BLaER1 (cell line): ENCODE results near the gene GALNT10.

Experiments used
- H3K27ac ChIP-seq: shearing (Covaris generic); formaldehyde crosslinking; 2 replicates; pipeline ENCODE4 v1.8.1; 2022
- H3K27me3 ChIP-seq: shearing (Covaris generic); formaldehyde crosslinking; 2 replicates; pipeline ENCODE4 v1.8.1; 2022
- H3K36me3 ChIP-seq: shearing (Covaris generic); formaldehyde crosslinking; 2 replicates; pipeline ENCODE4 v1.8.1; 2022
- H3K4me1 ChIP-seq: shearing (Covaris generic); formaldehyde crosslinking; 2 replicates; pipeline ENCODE4 v1.8.1; 2022
- H3K4me2 ChIP-seq: shearing (Covaris generic); formaldehyde crosslinking; 2 replicates; pipeline ENCODE4 v1.8.1; 2022
- H3K4me3 ChIP-seq: shearing (Covaris generic); formaldehyde crosslinking; 2 replicates; pipeline ENCODE4 v1.8.1; 2022
- H3K9ac ChIP-seq: shearing (Covaris generic); formaldehyde crosslinking; 2 replicates; pipeline ENCODE4 v1.8.1; 2022
- H3K9me3 ChIP-seq: shearing (Covaris generic); formaldehyde crosslinking; 2 replicates; pipeline ENCODE4 v1.8.1; 2022
- H4K20me1 ChIP-seq: shearing (Covaris generic); formaldehyde crosslinking; 2 replicates; pipeline ENCODE4 v1.8.1; 2022
- Cebpa-rat ChIP-seq: shearing (Covaris generic); IDR thresholded peaks from 2 replicates; pipeline ENCODE4 v1.8.1; 2022

GALNT10 gene

GRCh38 chr5:154313360-154314017 lies 123.0 kb downstream of the GALNT10 start:
- no peaks in the 10 kb centered on the region for H4K20me1 ChIP-seq
- TF ChIP-seq Cebpa-rat: no peak
- no peak overlapping the region for H3K9ac ChIP-seq
- H3K27ac ChIP-seq: no peak overlapping the region
- no peak overlapping the region for H3K4me3 ChIP-seq
- H3K4me1 ChIP-seq: no peaks in the 10 kb centered on the region
- H3K4me2 ChIP-seq: no peak overlapping the region
- H3K9me3 ChIP-seq: no peaks in the 10 kb centered on the region
- no peaks in the 10 kb centered on the region for H3K36me3 ChIP-seq
- no peaks in the 10 kb centered on the region for H3K27me3 ChIP-seq

- Histone ChIP-seq H3K9ac (no peak overlapping the region), H3K27me3 (no peaks in the 10 kb centered on the region), H3K4me2 (no peak overlapping the region), H3K36me3 (no peaks in the 10 kb centered on the region), H3K4me3 (no peak overlapping the region), H3K27ac (no peak overlapping the region), H4K20me1 (no peaks in the 10 kb centered on the region), H3K4me1 (no peaks in the 10 kb centered on the region), H3K9me3 (no peaks in the 10 kb centered on the region)
- TF ChIP-seq Cebpa-rat: no peak
Observed at GRCh38 chr5:154315196-154315595, 124.7 kb downstream of the GALNT10 start.

GRCh38 chr5:154315756-154316155 lies 125.2 kb downstream of the GALNT10 start:
- H3K9me3 ChIP-seq: no peaks in the 10 kb centered on the region
- H3K9ac ChIP-seq: no peak overlapping the region
- H3K4me1 ChIP-seq: no peaks in the 10 kb centered on the region
- no peaks in the 10 kb centered on the region for H4K20me1 ChIP-seq
- H3K27me3 ChIP-seq: no peaks in the 10 kb centered on the region
- no peak overlapping the region for H3K27ac ChIP-seq
- H3K36me3 ChIP-seq: no peaks in the 10 kb centered on the region
- no peak for TF ChIP-seq Cebpa-rat
- H3K4me3 ChIP-seq: no peak overlapping the region
- no peak overlapping the region for H3K4me2 ChIP-seq

GRCh38 chr5:154316223-154316935 lies 125.8 kb downstream of the GALNT10 start:
- Histone ChIP-seq H3K4me3 (no peak overlapping the region), H3K27ac (no peak overlapping the region), H3K9me3 (no peaks in the 10 kb centered on the region), H4K20me1 (no peaks in the 10 kb centered on the region), H3K9ac (no peak overlapping the region), H3K4me1 (no peaks in the 10 kb centered on the region), H3K27me3 (no peaks in the 10 kb centered on the region), H3K36me3 (no peaks in the 10 kb centered on the region), H3K4me2 (no peak overlapping the region)
- no peak for TF ChIP-seq Cebpa-rat

GRCh38 chr5:154317916-154318315 lies 127.4 kb downstream of the GALNT10 start:
- Histone ChIP-seq H3K9ac (no peak overlapping the region), H3K36me3 (no peaks in the 10 kb centered on the region), H3K4me1 (no peaks in the 10 kb centered on the region), H4K20me1 (no peaks in the 10 kb centered on the region), H3K27ac (no peak overlapping the region), H3K27me3 (no peaks in the 10 kb centered on the region), H3K9me3 (no peaks in the 10 kb centered on the region), H3K4me3 (no peak overlapping the region), H3K4me2 (no peak overlapping the region)
- no peak for TF ChIP-seq Cebpa-rat

GRCh38 chr5:154318691-154319090 lies 128.2 kb downstream of the GALNT10 start:
- no peaks in the 10 kb centered on the region for H3K27me3 ChIP-seq
- no peaks in the 10 kb centered on the region for H3K36me3 ChIP-seq
- TF ChIP-seq Cebpa-rat: no peak
- H3K9me3 ChIP-seq: no peaks in the 10 kb centered on the region
- H3K27ac ChIP-seq: no peak overlapping the region
- H3K4me1 ChIP-seq: no peaks in the 10 kb centered on the region
- no peak overlapping the region for H3K4me3 ChIP-seq
- H3K9ac ChIP-seq: no peak overlapping the region
- H4K20me1 ChIP-seq: no peaks in the 10 kb centered on the region
- no peak overlapping the region for H3K4me2 ChIP-seq

- Histone ChIP-seq H3K27me3 (no peaks in the 10 kb centered on the region), H3K4me2 (no peak overlapping the region), H3K4me3 (no peak overlapping the region), H3K4me1 (no peaks in the 10 kb centered on the region), H3K9ac (no peak overlapping the region), H4K20me1 (no peaks in the 10 kb centered on the region), H3K27ac (no peak overlapping the region), H3K36me3 (no peaks in the 10 kb centered on the region; the same call in 1 of the 2 replicates), H3K9me3 (no peaks in the 10 kb centered on the region)
- no peak for TF ChIP-seq Cebpa-rat
Observed at GRCh38 chr5:154319736-154320135, 129.2 kb downstream of the GALNT10 start.

- no peak for TF ChIP-seq Cebpa-rat
- no peaks in the 10 kb centered on the region for H3K9me3 ChIP-seq
- no peaks in the 10 kb centered on the region; the same call in 1 of the 2 replicates for H3K36me3 ChIP-seq
- no peaks in the 10 kb centered on the region for H4K20me1 ChIP-seq
- no peak overlapping the region for H3K27ac ChIP-seq
- H3K4me3 ChIP-seq: no peak overlapping the region
- H3K4me1 ChIP-seq: no peaks in the 10 kb centered on the region
- H3K27me3 ChIP-seq: no peaks in the 10 kb centered on the region
- no peak overlapping the region for H3K4me2 ChIP-seq
- no peak overlapping the region for H3K9ac ChIP-seq
Observed at GRCh38 chr5:154320224-154321089, 129.9 kb downstream of the GALNT10 start.

GRCh38 chr5:154321546-154321945 lies 131.0 kb downstream of the GALNT10 start:
- no peaks in the 10 kb centered on the region; the same call in 1 of the 2 replicates for H3K36me3 ChIP-seq
- no peak overlapping the region for H3K27ac ChIP-seq
- no peaks in the 10 kb centered on the region for H4K20me1 ChIP-seq
- no peak overlapping the region for H3K4me2 ChIP-seq
- H3K9ac ChIP-seq: no peak overlapping the region
- H3K27me3 ChIP-seq: no peaks in the 10 kb centered on the region
- TF ChIP-seq Cebpa-rat: no peak
- H3K9me3 ChIP-seq: no peaks in the 10 kb centered on the region
- H3K4me3 ChIP-seq: no peak overlapping the region
- no peaks in the 10 kb centered on the region for H3K4me1 ChIP-seq

- no peak overlapping the region for H3K9ac ChIP-seq
- H3K4me2 ChIP-seq: no peak overlapping the region
- H3K4me3 ChIP-seq: no peak overlapping the region
- H3K9me3 ChIP-seq: no peaks in the 10 kb centered on the region
- no peaks in the 10 kb centered on the region for H3K4me1 ChIP-seq
- H3K36me3 ChIP-seq: no peaks in the 10 kb centered on the region; the same call in 1 of the 2 replicates
- H3K27me3 ChIP-seq: no peaks in the 10 kb centered on the region
- no peaks in the 10 kb centered on the region for H4K20me1 ChIP-seq
- no peak for TF ChIP-seq Cebpa-rat
- no peak overlapping the region for H3K27ac ChIP-seq
Observed at GRCh38 chr5:154324033-154324432, 133.5 kb downstream of the GALNT10 start.
